Trophoblast cell (in vitro differentiated cells and primary cell): ENCODE results near the gene ZBTB43.

Source experiments
- DNase-seq, 2 donors: peaks; one replicate each; pipeline ENCODE4 v3.0.0-alpha.2; 2016
- H2AFZ ChIP-seq: 2 replicates; pipeline ENCODE4 v1.6.1; 2013; ENCODE audit warnings: low read length, moderate library complexity, mild to moderate bottlenecking; ENCODE audit not compliant: insufficient read depth, poor library complexity
- H2AK5ac ChIP-seq: 2 replicates; pipeline ENCODE4 v1.6.1; 2013; ENCODE audit warnings: mild to moderate bottlenecking, low read length
- H2BK120ac ChIP-seq: 2 replicates; pipeline ENCODE4 v1.6.1; 2013; ENCODE audit warnings: low read length, mild to moderate bottlenecking, moderate library complexity; ENCODE audit not compliant: insufficient read depth, poor library complexity
- H2BK12ac ChIP-seq: 2 replicates; pipeline ENCODE4 v1.6.1; 2013; ENCODE audit warnings: mild to moderate bottlenecking, low read length, moderate library complexity
- H2BK5ac ChIP-seq: 2 replicates; pipeline ENCODE4 v1.6.1; 2013; ENCODE audit warnings: low read length, low read depth, moderate library complexity, mild to moderate bottlenecking; ENCODE audit not compliant: poor library complexity
- H3K14ac ChIP-seq: 2 replicates; pipeline ENCODE4 v1.6.1; 2013; ENCODE audit warnings: mild to moderate bottlenecking, low read length
- H3K18ac ChIP-seq: 2 replicates; pipeline ENCODE4 v1.6.1; 2013; ENCODE audit warnings: mild to moderate bottlenecking, low read length
- H3K23ac ChIP-seq: 2 replicates; pipeline ENCODE4 v1.6.1; 2013; ENCODE audit warnings: low read length
- H3K27ac ChIP-seq: 2 replicates; pipeline ENCODE4 v1.5.1; 2013; ENCODE audit warnings: low read depth, mild to moderate bottlenecking, inconsistent platforms, low read length, moderate library complexity
- H3K27me3 ChIP-seq: 2 replicates; pipeline ENCODE4 v1.6.1; 2013; ENCODE audit warnings: inconsistent platforms, mild to moderate bottlenecking, low read length, moderate library complexity; ENCODE audit not compliant: insufficient read depth
- H3K36me3 ChIP-seq, 2 experiments: 1 replicate in 1 of 2; 2 replicates in 1 of 2; pipeline ENCODE4 v1.6.1; 2013; ENCODE audit warnings: low read length in 2 of 2, mild to moderate bottlenecking in 2 of 2, moderate library complexity in 1 of 2; ENCODE audit not compliant: insufficient read depth in 2 of 2, control insufficient read depth in 1 of 2
- H3K4ac ChIP-seq: 2 replicates; pipeline ENCODE4 v1.6.1; 2013; ENCODE audit warnings: low read depth, mild to moderate bottlenecking, low read length, moderate library complexity
- H3K4me1 ChIP-seq, 2 experiments: 1 replicate in 1 of 2; 2 replicates in 1 of 2; pipeline ENCODE4 v1.6.1; 2013; ENCODE audit warnings: low read length in 2 of 2, mild to moderate bottlenecking in 2 of 2, moderate library complexity in 1 of 2; ENCODE audit not compliant: insufficient read depth in 2 of 2, control insufficient read depth in 1 of 2
- H3K4me2 ChIP-seq: 2 replicates; pipeline ENCODE4 v1.6.1; 2013; ENCODE audit warnings: inconsistent platforms, mild to moderate bottlenecking, low read length, moderate library complexity
- H3K4me3 ChIP-seq: 2 replicates; pipeline ENCODE4 v1.5.1; 2013; ENCODE audit warnings: mild to moderate bottlenecking, low read depth, low read length, inconsistent platforms
- H3K79me1 ChIP-seq: one replicate; pipeline ENCODE4 v1.6.1; 2013; ENCODE audit warnings: low read length
- H3K79me2 ChIP-seq: 2 replicates; pipeline ENCODE4 v1.6.1; 2013; ENCODE audit warnings: low read length, mild to moderate bottlenecking; ENCODE audit not compliant: control insufficient read depth, insufficient read depth, poor library complexity
- H3K9ac ChIP-seq: 2 replicates; pipeline ENCODE4 v1.6.1; 2013; ENCODE audit warnings: mild to moderate bottlenecking, low read length
- H3K9me3 ChIP-seq: 2 replicates; pipeline ENCODE4 v1.6.1; 2013; ENCODE audit warnings: low read depth, mild to moderate bottlenecking, control low read depth, inconsistent platforms, low read length; ENCODE audit not compliant: insufficient read depth
- H4K12ac ChIP-seq: 2 replicates; pipeline ENCODE4 v1.6.1; 2013; ENCODE audit warnings: low read depth, mild to moderate bottlenecking, low read length, moderate library complexity
- H4K8ac ChIP-seq: 2 replicates; pipeline ENCODE4 v1.6.1; 2013; ENCODE audit warnings: low read depth, mild to moderate bottlenecking, low read length, moderate library complexity
- H4K91ac ChIP-seq: one replicate; pipeline ENCODE4 v1.6.1; 2013; ENCODE audit warnings: low read depth, mild to moderate bottlenecking, low read length, moderate library complexity
- WGBS: extraction: QIAGEN DNeasy Blood & Tissue Kit; methylation state at CpG from one replicate; pipeline ENCODE4 v1.1.7; 2013; ENCODE audit warnings: missing lambda C conversion rate; ENCODE audit not compliant: insufficient read length, insufficient coverage; ENCODE audit errors: extremely low coverage; 5-methylcytosine and 5-hydroxymethylcytosine counted together

The ZBTB43 gene

GRCh38 chr9:126838055-126838811 is 33.4 kb downstream of the ZBTB43 start:
- Histone ChIP-seq H3K9me3 (no peaks in the 10 kb centered on the region), H3K9ac (no peak overlapping the region), H2BK120ac (no peak overlapping the region), H4K8ac (no peak overlapping the region), H3K27ac (no peak overlapping the region), H3K4me2 (no peak overlapping the region), H3K27me3 (no peaks in the 10 kb centered on the region), H3K4ac (no peak overlapping the region), H2BK12ac (no peak overlapping the region), H3K23ac (no peak overlapping the region), H2AFZ (no peak overlapping the region), H3K14ac (no peak overlapping the region), H3K79me1 (no peaks in the 10 kb centered on the region), H4K12ac (no peak overlapping the region), H3K79me2 (no peaks in the 10 kb centered on the region), H2AK5ac (no peak overlapping the region), H4K91ac (no peak overlapping the region), H3K18ac (no peak overlapping the region), H3K4me3 (no peak overlapping the region), H3K4me1 (peaks cover 0 to 2% of the 10 kb centered on the region in 2 experiments), H3K36me3 (peaks cover 8 to 13% of the 10 kb centered on the region in 2 experiments), H2BK5ac (no peak overlapping the region)
- no CpG with 5 or more reads among the region's 7 CpGs for WGBS
- DNase-seq = no peak

GRCh38 chr9:126838895-126839294 is 34.1 kb downstream of the ZBTB43 start:
- Histone ChIP-seq H2AFZ (no peak overlapping the region), H2BK5ac (no peak overlapping the region), H3K9me3 (no peaks in the 10 kb centered on the region), H4K8ac (no peak overlapping the region), H2BK120ac (no peak overlapping the region), H3K79me2 (no peaks in the 10 kb centered on the region), H2AK5ac (no peak overlapping the region), H3K4me3 (no peak overlapping the region), H3K14ac (no peak overlapping the region), H2BK12ac (no peak overlapping the region), H3K36me3 (peaks cover 2 to 10% of the 10 kb centered on the region in 2 experiments), H3K27me3 (no peaks in the 10 kb centered on the region), H3K18ac (no peak overlapping the region), H3K4me1 (peaks cover 0 to 2% of the 10 kb centered on the region in 2 experiments), H3K9ac (no peak overlapping the region), H4K12ac (no peak overlapping the region), H3K4ac (no peak overlapping the region), H3K79me1 (no peaks in the 10 kb centered on the region), H3K27ac (no peak overlapping the region), H4K91ac (no peak overlapping the region), H3K4me2 (no peak overlapping the region), H3K23ac (no peak overlapping the region)
- WGBS = no CpG with 5 or more reads among the region's 12 CpGs
- no peak for DNase-seq

- WGBS = no CpG with 5 or more reads among the region's 8 CpGs
- H2BK12ac ChIP-seq = no peak overlapping the region
- H4K12ac ChIP-seq = no peak overlapping the region
These were observed 34.5 kb downstream of the ZBTB43 start for GRCh38 chr9:126839301-126839700.

GRCh38 chr9:126842220-126842842 is 37.5 kb downstream of the ZBTB43 start:
- H3K27me3 ChIP-seq = no peaks in the 10 kb centered on the region

More at GRCh38 chr9:126839301-126839700, 34.5 kb downstream of the ZBTB43 start:
- Histone ChIP-seq H3K4me1 (peaks cover 0 to 2% of the 10 kb centered on the region in 2 experiments), H3K79me2 (no peaks in the 10 kb centered on the region), H3K14ac (no peak overlapping the region), H2BK120ac (no peak overlapping the region), H4K91ac (no peak overlapping the region), H3K79me1 (no peaks in the 10 kb centered on the region), H3K4me3 (no peak overlapping the region), H3K23ac (no peak overlapping the region), H3K4ac (no peak overlapping the region), H4K8ac (no peak overlapping the region), H3K27me3 (no peaks in the 10 kb centered on the region), H3K4me2 (no peak overlapping the region), H3K9ac (no peak overlapping the region), H3K9me3 (no peaks in the 10 kb centered on the region), H3K27ac (no peak overlapping the region), H3K18ac (no peak overlapping the region), H3K36me3 (peaks cover 0 to 8% of the 10 kb centered on the region in 2 experiments), H2AK5ac (no peak overlapping the region), H2AFZ (no peak overlapping the region), H2BK5ac (no peak overlapping the region)
- DNase-seq = no peak

More at GRCh38 chr9:126842220-126842842, 37.5 kb downstream of the ZBTB43 start:
- Histone ChIP-seq H3K4me2 (no peak overlapping the region), H3K18ac (no peak overlapping the region), H3K9me3 (no peaks in the 10 kb centered on the region), H3K9ac (no peak overlapping the region), H2BK12ac (no peak overlapping the region), H2AK5ac (no peak overlapping the region), H2BK120ac (no peak overlapping the region), H3K79me2 (no peaks in the 10 kb centered on the region), H4K12ac (no peak overlapping the region), H2AFZ (no peak overlapping the region), H4K91ac (no peak overlapping the region), H2BK5ac (no peak overlapping the region), H3K79me1 (no peaks in the 10 kb centered on the region), H3K36me3 (peaks cover 0 to 3% of the 10 kb centered on the region in 2 experiments), H3K4ac (no peak overlapping the region), H3K4me3 (no peak overlapping the region), H3K4me1 (peaks cover 0 to 2% of the 10 kb centered on the region in 2 experiments), H4K8ac (no peak overlapping the region), H3K23ac (no peak overlapping the region), H3K14ac (no peak overlapping the region), H3K27ac (no peak overlapping the region)
- no peak for DNase-seq
- WGBS = no CpG with 5 or more reads among the region's 13 CpGs
